HG03521 (cell line): ENCODE results near the gene NCOA3.

Experiments used
- ATAC-seq: cut with Tn5 transposase; IDR thresholded peaks from one replicate; pipeline ENCODE4 v1.9.1; 2021; ENCODE audit warnings: mild to moderate bottlenecking, moderate library complexity; ENCODE audit not compliant: unreplicated experiment

NCOA3 gene

DNA sequence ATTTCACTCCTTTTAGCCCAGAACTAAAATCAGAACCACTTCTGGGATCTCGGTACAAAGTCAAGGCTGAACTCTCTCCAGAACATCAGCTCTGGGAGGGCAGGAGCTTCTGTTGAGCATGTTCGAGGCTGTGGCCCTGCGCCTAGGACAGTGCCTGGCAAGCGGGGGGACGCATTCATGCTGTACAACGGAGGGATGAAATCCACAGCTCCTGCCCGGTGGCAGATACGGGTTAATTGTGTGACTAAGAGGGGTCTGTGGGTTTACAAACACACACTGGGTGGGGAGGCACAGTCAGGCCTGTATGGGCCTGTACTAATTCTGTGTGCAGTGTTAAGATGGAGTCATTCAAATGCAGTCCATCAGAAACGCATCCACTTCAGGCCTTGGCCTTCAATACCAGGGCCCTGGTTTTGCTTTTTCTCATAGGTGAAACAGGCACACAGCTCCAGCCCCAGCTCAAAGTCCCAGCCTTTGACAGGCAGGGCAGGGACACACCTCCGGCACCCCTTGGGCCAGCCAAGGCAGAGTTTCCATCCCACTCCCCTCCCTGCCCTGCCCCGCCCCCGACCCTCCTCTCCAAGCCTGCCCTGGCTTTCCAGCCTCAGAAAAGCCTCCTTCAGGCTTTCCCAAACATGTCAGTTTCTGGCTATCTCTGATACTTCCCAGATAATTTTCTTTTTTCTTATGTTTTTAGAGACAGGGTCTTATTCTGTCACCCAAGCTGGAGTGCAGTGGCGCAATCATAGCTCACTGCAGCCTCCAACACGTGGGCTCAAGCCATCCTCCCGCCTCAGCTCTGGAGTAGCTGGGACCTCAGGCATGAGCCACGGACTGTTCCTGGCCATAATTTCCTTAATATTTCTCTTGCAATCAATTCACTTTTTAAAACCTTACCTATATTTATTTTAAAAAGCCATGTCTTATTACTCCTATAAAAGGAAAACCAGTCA, 173.8 kb downstream of the NCOA3 start:
- ATAC-seq, result no peak

DNA sequence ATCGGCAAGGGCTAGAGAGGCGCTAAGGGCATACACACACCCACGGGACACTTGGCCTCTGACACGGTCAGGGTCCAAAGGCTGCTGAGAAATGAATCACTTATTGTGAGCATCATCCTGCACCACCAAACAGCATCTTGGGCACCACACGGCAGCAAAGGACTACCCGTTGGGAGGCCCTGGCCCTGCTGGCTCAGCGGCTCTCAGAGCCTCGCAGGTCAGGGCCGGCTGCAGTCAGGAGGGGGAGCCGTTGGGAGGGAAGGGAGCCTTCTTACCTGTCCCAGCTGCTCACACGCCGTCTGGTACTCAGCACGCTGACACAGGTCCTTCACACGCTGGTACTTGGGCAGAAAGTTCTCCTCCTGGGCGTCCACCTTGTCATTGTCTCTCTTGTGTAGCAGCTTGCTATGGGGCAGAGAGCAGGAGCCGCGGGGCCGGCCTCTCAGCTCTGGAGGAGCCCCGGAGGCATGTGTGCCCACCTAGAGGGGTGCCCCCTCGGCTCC, 174.6 kb downstream of the NCOA3 start:
- no peak for ATAC-seq

DNA sequence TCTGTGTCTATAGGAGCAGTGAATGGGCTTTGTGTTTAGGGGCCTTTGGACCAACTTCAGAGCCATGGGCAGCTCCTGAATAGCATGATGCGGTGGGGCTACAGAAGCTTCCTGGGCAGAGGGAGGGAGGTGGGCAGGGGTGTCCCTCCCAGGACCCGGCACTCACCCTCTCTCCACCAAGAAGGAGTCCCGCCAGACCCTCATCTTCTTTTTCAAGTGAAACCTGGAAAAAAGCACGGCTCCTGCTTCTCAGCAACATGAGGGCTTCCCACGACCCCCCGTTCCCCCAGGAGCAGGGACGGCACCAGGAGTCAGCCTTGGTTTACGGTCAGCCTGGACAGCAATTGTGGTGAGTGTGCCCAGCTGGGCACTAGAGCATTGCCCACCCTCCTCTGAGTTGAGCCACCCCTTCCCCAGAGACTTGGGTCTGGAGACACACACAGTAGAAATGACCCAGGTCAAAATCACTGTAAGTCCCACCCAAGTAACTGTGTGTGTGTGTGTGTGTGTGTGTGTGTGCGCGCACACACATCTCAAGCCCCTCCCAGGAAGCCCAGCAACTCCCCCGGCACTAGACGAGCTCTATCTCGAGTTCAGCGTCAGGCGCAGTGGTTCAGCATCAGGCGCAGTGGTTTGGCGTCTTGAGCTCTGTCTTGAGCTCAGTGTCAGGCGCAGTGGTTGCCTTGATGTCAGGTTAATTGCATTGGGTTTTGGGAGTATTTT, 175.4 kb downstream of the NCOA3 start:
- ATAC-seq, result no peak

DNA sequence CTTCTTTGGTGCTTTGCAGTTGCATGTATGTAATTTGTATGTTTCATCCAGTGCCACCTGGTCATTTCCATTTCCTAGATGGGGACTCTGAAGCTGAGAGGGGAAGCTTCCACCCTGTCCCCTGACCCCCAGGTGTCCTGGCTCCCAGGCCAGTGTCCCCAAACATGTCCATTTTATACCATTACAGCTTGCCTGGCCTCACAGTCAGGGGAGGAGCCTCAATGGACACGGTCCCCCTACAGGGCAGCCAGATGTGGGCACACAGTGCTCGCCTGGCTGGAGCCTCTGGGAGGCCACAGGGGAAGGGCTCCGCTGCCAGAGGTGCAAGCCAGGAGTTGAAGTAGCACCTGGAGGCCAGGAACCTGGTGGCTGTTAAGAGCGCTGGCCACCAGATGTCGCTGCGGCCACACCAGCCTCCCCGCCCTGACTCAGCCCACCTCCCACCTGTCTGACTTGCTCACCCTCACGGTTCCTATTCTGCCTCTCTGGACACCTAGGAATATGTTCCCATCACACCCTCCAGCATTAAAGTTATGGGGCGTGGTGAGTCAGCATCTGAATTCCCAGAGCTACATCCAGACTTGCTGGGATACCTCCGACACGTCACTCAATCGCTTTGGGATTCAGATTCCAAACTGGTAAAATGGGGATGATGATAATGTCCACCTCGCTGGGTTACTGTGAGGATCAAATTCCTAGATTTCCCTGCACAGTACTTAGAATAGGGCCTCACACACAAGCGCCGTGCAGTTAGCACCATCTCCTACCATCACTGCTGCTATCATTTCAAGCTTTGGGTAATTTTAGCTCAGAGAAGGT, 176.2 kb downstream of the NCOA3 start:
- ATAC-seq, result no peak

DNA sequence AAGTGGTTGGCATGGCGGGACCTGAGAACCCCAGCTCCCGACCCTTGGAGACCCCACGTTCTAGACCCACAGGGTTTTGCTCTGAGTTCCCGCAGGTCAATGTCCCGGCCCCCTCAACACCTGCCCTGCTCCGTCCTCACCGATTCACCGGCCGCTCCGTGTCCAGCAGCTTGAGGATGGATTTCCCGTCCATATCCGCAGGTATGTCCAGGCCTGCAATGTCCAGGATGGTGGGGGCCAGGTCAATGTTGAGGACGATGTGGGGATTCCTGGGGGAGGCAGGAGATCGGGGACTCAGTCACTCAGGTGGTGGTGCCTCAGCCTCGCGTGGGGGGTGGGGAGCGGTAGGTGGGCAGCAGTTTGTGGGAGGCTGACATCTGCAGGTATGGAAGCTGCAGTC, 176.8 kb downstream of the NCOA3 start:
- ATAC-seq, result no peak

DNA sequence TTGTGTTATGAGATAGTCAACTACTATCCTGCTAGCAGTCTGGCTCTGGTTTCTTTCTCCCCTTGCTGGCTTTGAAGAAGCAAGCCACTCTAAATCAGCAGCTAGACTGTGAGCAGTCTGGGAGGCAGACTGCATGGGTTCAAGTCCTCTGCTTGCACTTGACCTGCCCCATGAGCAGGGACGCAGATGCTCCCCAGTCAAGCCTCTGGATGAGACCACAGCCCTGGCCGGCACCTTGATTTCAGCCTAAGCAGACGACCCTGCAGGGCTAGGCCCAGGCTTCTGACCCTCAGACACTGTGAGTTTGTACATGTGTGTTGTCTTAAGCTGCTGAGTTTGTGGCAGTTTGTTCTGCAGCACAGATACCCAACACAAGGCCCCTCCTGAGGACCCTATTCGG, 177.8 kb downstream of the NCOA3 start:
- no peak for ATAC-seq

DNA sequence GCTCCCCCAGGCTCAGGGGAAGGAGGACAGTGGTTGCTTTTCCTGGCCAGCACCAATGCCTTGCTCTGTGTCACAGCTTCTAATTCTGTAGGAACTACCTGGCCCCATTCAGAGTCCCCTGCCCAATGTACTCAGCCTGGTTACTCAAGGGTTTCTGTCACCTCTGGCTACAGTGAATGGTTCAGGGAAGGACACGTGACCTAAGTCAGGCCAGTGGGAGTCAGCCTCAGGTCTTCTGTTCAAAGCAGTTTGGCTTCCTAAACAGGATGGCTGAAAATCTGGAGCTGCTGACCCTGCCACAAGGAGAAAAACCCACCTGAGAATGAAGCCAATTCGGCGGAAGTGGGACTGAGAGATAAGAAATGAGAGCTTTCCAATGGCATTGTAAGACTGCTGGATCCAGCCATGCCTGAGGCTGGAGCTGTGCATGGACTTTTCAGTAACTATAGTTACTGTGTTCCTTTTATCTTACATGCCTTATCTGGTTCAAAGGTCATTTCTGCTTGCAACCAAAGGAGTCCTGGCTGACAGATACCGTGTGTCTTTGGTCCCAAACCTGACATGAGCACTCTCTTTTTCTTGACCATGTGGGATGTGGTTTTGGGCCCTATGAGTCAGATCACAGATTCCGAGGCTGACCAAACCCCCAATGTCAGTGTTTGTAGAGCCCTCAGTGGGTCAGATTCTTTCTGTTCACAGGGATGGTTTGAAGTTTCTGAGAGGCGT, 179.3 kb downstream of the NCOA3 start:
- no peak for ATAC-seq

DNA sequence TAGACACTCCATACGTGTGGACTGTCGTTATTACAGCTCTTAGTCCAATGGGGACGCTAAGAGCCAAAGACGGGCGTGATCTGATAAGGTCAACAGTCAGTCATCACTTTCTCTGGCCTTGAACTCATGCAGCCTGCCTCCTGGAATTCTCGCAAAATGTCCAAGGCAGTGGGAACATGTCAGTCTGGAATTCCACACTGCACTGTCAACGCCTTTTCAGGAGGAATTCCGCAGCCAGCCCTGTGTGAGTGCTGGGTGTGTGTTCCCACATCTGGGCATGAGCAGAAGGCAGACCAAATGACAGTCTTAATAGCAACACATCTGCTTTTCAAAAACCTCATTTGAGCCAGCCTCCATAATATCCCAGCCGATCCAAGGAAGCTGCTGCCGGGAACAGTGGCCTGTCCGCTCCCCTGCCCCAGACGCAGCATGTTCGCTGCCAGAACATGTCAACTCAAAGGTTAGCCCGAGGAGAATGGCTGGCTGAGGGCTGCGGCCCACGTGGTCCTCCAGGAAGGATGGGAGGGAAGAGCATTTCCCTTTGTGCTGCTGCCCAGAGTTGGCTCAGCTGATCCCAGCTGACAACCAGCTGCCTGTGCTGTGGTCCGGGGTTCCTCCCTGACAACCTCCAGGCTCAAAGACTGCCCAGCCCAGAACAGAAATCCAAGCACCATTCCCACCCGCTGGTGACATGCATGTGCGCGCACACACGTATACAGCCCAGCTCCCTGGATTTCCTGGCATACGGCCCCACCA, 180.5 kb downstream of the NCOA3 start:
- ATAC-seq, result no peak

DNA sequence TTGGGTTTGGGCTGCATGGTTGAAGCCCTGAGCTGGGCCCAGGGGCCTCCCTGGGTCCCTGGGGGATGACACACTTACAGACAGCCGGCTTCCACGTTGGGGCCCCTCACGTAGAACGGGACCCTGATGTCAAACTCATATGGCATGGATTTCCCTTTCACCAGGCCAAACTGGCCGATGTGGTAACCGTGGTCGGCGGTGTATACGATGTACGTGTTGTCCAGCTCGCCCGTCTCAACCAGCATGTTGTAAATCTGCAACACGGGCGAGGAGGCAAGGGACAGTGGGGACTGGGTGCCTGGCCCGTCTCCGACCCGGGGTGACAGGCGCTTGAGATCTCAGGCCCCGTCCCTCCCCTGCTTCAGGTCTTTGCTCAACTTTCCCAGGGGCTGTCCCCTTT, 181.2 kb downstream of the NCOA3 start:
- no peak for ATAC-seq

DNA sequence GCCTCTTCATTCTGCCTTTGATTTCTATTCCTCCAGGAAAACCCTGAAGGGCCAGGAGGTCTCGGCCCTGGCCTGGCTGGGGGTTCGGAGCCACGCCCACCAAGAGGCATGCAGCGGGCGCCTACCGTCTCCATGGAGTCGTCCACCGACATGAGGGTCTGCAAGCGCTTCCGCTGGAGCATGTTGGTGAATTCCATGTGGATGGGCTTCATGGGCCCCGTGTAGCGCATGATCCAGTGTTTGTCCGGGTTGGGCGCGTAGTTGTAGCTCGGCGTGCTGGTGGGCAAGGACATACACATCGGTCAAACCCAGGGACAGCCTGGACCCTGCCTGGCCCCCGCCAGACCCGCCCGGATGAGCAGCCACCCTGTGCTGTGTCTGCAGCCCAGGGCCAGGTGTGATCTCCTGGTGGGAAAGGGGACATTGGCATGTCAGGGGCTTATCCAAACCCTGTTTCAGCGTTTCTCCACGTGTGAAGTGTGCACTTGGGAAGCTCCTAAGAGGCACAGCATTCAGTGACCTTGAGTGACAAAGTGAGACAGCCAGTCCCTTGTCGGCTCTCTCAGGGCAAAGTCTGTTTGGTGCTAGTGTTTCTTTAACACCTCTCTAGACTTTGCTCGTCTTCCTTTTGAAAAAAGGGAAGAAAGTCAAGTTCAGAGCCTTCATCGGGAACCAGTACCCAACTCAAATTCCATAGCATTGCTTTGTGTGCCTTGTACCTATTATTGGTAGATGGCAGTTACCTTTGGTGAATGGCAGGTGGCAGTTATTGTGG, 182.8 kb downstream of the NCOA3 start:
- no peak for ATAC-seq

DNA sequence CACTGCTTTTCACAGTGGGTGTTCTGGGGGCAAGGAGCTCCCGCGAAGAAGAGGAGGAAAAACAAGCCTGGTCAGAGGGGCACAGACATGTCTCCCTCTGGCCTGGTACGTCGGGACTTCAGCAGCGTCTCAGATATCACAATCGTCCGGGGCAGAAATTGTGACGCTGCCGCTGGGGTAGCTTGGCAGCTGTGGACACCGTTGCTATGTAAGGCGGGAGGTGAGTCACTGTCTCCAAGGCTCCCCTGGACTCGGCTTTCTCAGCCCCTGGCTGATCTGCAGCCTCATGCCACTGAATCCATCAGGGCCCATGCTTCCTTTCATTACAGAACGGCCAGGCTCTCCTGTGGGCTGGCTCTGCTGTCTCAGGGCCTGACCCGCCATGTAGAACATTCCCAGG, 184.9 kb downstream of the NCOA3 start:
- ATAC-seq, result no peak

DNA sequence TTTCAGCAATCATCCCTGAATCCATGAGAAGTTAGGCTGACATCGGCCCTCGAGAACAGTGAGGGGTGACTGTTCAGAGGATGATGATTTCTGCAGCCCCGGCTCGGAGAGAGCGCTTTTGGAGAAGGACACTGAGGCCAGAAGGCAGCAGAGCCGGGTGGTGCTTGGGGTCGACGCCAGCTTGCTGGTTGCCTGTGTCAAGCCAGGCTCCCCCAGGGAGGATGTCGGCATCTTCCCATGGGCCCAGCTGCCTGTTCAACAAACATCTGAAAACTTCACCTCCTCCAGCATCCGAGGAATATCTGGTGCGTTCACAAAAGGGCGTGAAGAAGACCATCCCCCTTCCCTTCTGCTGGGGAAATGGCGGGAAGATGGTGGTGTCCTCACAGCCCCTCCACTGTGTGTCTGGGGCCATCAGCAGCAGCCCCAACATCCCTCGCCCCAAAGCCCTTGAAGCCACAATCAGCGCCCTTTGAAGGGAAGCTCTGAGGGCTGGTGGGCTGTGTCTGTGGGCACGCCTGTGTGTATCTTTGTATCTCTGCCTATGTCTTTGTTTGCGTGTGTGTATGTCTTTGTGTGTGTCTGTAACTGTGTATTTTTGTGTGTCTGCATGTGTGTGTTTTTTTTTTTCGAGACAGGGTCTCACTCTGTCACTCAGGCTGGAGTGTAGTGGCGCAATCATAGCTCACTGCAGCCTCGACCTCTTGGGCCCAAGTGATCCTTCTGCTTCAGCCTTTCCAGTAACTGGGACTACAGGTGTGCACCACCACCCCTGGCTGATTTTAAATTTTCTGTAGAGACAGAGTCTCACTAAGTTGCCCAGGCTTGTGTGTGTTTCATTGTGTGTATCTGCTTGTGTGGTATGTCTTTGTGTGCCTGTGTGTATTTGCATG, 185.7 kb downstream of the NCOA3 start:
- ATAC-seq, result no peak

DNA sequence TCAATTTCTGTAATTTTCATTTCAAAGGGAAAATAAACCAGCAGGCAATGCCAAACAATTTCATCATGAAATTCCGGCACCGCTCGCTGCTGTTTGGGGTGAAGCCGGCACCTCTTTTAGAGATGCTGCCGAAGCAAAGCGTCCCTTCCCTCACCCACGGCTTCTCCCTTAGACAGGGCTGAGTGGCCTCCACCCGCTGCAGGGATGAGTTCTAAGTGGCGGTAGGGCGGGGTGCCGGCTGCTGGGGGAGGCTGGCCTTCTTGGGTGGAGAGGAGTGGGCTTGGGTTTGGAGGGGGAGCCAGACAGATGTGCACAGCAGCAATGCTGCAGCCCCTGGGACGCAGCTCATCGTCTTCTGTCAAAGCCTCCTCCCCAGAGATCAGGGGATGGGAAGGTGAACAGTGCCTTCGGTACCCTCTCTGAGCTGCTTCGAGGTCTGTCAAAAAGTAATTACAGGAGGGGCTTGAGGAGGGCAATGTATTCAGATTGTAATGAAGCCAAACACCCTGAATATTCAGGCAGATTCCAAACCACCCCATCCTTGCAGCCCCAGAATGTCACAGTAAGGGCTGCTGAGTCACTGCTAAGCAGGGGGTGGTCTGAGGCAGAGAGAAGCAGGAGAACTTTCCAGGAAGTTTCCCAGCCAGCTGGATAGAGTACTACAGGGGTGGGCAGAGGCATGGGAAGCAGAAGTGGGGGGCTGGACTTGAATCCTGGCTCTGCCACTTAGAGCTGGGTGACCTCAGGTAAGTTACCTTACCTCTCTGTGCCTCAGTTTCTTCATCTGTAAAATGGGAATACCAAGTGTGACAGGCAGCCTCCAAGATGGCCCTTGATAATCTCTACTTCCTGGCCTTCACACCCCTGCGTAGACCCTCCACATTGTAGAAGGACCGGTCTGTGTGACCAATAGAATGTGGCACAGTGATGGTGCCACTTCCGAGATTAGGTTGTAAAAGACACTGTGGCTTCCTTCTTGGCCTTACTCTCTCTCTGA, 187.0 kb downstream of the NCOA3 start:
- no peak for ATAC-seq

DNA sequence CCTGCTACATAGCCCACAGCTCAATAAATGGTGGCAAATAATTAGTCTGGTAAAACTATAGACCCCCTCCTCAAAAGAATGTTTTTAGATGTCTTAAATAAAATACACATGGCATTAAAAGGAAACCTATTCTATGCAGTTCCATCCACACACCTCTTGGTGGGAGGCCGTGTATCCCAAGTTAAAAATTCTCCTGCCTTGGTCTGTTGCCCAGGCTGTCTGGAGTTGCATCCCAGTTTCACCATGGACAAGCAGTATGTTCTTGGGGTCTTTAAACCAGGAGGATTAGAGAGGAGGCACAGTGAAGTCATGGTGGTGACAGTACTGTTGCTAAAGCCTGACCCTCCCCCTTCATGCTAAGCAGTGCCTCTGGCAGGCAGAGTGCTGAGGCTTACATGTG, 188.0 kb downstream of the NCOA3 start:
- ATAC-seq, result no peak

DNA sequence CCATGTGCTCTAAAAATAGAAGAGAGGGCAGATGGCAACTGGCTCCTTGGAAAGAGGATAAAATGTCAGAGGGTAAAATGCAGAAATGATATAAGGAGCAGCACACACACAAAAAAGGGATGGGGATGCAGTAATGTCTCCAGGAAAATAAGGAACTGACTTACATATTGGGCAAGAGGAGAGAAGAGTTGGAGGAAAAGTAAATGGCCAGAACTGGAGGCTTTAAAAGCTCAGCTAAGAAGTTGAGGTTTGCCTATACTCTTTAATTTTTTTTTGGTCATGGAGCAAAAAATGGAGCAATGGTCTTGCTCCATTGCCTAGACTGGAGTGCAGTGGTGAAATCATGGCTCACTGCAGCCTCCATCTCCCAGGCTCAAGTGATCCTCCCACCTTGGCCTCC, 189.9 kb downstream of the NCOA3 start:
- ATAC-seq, result no peak

DNA sequence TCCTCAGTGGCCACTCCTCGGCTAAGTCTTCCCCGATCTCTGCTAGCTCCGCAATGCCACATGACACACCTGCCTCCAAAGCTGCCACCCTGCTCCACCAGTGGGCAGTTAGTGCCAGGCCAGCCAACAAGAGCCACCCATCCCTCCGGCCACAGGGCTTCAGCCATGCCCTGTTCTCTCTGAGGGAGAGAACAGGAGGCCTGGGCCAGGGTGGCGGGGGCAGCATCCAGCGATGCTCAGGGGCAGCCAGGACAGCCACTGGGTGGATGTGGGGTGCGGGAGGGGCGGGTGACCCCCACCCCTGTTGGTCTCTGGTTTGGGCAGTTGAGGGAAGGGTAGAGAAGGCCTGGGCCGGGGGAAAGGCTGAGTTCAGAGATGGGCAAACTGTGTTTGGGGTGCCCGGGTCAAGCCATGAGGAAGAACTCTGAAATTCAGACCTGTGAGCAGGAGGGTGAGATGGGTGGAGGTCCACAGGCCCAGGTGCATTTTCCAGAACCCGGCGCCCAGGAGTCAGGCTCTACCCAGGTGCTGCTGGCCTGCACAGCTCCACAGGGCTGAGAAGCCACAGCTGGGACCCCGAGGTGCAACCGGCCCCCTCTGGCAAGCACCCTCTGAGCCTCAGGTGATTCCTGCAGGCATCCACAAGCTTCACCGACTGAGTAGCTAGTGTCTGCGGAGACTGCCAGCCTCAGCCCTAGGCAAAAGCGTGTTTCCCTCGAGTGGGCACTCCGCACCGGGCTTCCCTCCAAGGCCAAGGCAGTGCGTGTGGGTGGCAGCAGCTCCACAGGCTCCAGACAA, 192.5 kb downstream of the NCOA3 start:
- ATAC-seq, result no peak
